ENCODE data around the gene LIX1L. TPM values are rescaled to one million over a fixed set of nuclear protein-coding genes. Genes with fewer than 3 reads are reported as not detected.

The LIX1L gene
- 10 to 100 TPM; 37.6 to 38.3 TPM for total RNA-seq

- Mint-ChIP-seq H3K27me3 (no peaks in the 10 kb centered on the region), H3K36me3 (peaks cover 22% of the 10 kb centered on the region), H3K27ac (peak within 1 kb of the TSS; percentile 92), H3K4me3 (peak within 1 kb of the TSS; percentile 97), H3K9me3 (no peaks in the 10 kb centered on the region), H3K4me1 (peaks cover 56% of the 10 kb centered on the region)
- peak; percentile 96 for DNase-seq
These were observed at the start of gene LIX1L for GRCh38 chr1:145957443-145958319. Gene LIX1L (minus strand): TSS chr1:145958017. CDS start chr1:145957927, 90 bp downstream.

- Mint-ChIP-seq H3K9me3 (no peaks in the 10 kb centered on the region), H3K4me3 (no peak overlapping the region), H3K4me1 (peaks cover 70% of the 10 kb centered on the region), H3K36me3 (no peaks in the 10 kb centered on the region), H3K27ac (peak overlapping the region; percentile 80), H3K27me3 (no peaks in the 10 kb centered on the region)
- no peak for DNase-seq
These were observed 43.9 kb upstream of the LIX1L start for GRCh38 chr1:146001709-146002108.

- no peak for DNase-seq
- H3K4me3 Mint-ChIP-seq: peak overlapping the region; percentile 70
- H3K36me3 Mint-ChIP-seq: peaks cover 20% of the 10 kb centered on the region
- peaks cover 57% of the 10 kb centered on the region for H3K4me1 Mint-ChIP-seq
- no peaks in the 10 kb centered on the region for H3K27me3 Mint-ChIP-seq
- peak overlapping the region; percentile 99 for H3K27ac Mint-ChIP-seq
- no peaks in the 10 kb centered on the region for H3K9me3 Mint-ChIP-seq
These were observed 41.7 kb upstream of the LIX1L start for GRCh38 chr1:145999321-146000024.

GRCh38 chr1:145997718-145998023, 39.9 kb upstream of the LIX1L start:
- DNase-seq: no peak
- Mint-ChIP-seq H3K27me3 (no peaks in the 10 kb centered on the region), H3K4me1 (peaks cover 64% of the 10 kb centered on the region), H3K9me3 (no peaks in the 10 kb centered on the region), H3K36me3 (peaks cover 38% of the 10 kb centered on the region), H3K27ac (peak overlapping the region; percentile 99), H3K4me3 (peak overlapping the region; percentile 95)

GRCh38 chr1:145997016-145997717, 39.4 kb upstream of the LIX1L start:
- Mint-ChIP-seq H3K36me3 (peaks cover 42% of the 10 kb centered on the region), H3K27me3 (no peaks in the 10 kb centered on the region), H3K27ac (peak overlapping the region; percentile 99), H3K4me1 (peaks cover 69% of the 10 kb centered on the region), H3K4me3 (peak overlapping the region; percentile 95), H3K9me3 (no peaks in the 10 kb centered on the region)
- peak; percentile 56 for DNase-seq

GRCh38 chr1:145996433-145997015, 38.7 kb upstream of the LIX1L start, which contains the start of gene TXNIP:
Gene TXNIP (minus strand): TSS chr1:145996579. CDS start chr1:145996266, 313 bp downstream.
- Mint-ChIP-seq H3K9me3 (no peaks in the 10 kb centered on the region), H3K27me3 (no peaks in the 10 kb centered on the region), H3K4me3 (peak within 1 kb of the TSS; percentile 95), H3K4me1 (peaks cover 69% of the 10 kb centered on the region), H3K36me3 (peaks cover 49% of the 10 kb centered on the region), H3K27ac (peak within 1 kb of the TSS; percentile 99)
- DNase-seq: peak; percentile 94

- Mint-ChIP-seq H3K36me3 (peaks cover 49% of the 10 kb centered on the region), H3K27me3 (no peaks in the 10 kb centered on the region), H3K27ac (peak overlapping the region; percentile 99), H3K4me1 (peaks cover 70% of the 10 kb centered on the region), H3K4me3 (peak overlapping the region; percentile 95), H3K9me3 (no peaks in the 10 kb centered on the region)
- no peak for DNase-seq
These were observed 38.2 kb upstream of the LIX1L start for GRCh38 chr1:145995964-145996432.

- Mint-ChIP-seq H3K9me3 (no peaks in the 10 kb centered on the region), H3K27me3 (no peaks in the 10 kb centered on the region), H3K27ac (peak overlapping the region; percentile 99), H3K4me3 (peak overlapping the region; percentile 95), H3K36me3 (peaks cover 49% of the 10 kb centered on the region), H3K4me1 (peaks cover 75% of the 10 kb centered on the region)
- no peak for DNase-seq
These were observed 37.5 kb upstream of the LIX1L start for GRCh38 chr1:145995148-145995881.

GRCh38 chr1:145994391-145995120, 36.7 kb upstream of the LIX1L start:
- H3K36me3 Mint-ChIP-seq: peaks cover 49% of the 10 kb centered on the region
- H3K4me1 Mint-ChIP-seq: peaks cover 72% of the 10 kb centered on the region
- DNase-seq: peak; percentile 56
- peak overlapping the region; percentile 99 for H3K27ac Mint-ChIP-seq
- no peaks in the 10 kb centered on the region for H3K9me3 Mint-ChIP-seq
- peak overlapping the region; percentile 95 for H3K4me3 Mint-ChIP-seq
- no peaks in the 10 kb centered on the region for H3K27me3 Mint-ChIP-seq

- no peak for DNase-seq
- Mint-ChIP-seq H3K4me1 (peaks cover 68% of the 10 kb centered on the region), H3K27me3 (no peaks in the 10 kb centered on the region), H3K27ac (peak overlapping the region; percentile 99), H3K4me3 (peak overlapping the region; percentile 95), H3K9me3 (no peaks in the 10 kb centered on the region), H3K36me3 (peaks cover 49% of the 10 kb centered on the region)
These were observed 36.0 kb upstream of the LIX1L start for GRCh38 chr1:145993618-145994390.

GRCh38 chr1:145992958-145993617, 35.3 kb upstream of the LIX1L start:
- no peak for DNase-seq
- no peaks in the 10 kb centered on the region for H3K27me3 Mint-ChIP-seq
- peaks cover 49% of the 10 kb centered on the region for H3K36me3 Mint-ChIP-seq

GRCh38 chr1:145992502-145992936, 34.7 kb upstream of the LIX1L start:
- no peaks in the 10 kb centered on the region for H3K27me3 Mint-ChIP-seq
- H3K27ac Mint-ChIP-seq: peak overlapping the region; percentile 99
- DNase-seq: no peak
- peak overlapping the region; percentile 95 for H3K4me3 Mint-ChIP-seq
- H3K4me1 Mint-ChIP-seq: peaks cover 68% of the 10 kb centered on the region
- H3K36me3 Mint-ChIP-seq: peaks cover 49% of the 10 kb centered on the region
- H3K9me3 Mint-ChIP-seq: no peaks in the 10 kb centered on the region

More at GRCh38 chr1:145992958-145993617, 35.3 kb upstream of the LIX1L start:
- no peaks in the 10 kb centered on the region for H3K9me3 Mint-ChIP-seq
- peaks cover 68% of the 10 kb centered on the region for H3K4me1 Mint-ChIP-seq
- peak overlapping the region; percentile 95 for H3K4me3 Mint-ChIP-seq
- H3K27ac Mint-ChIP-seq: peak overlapping the region; percentile 99
